Measurements from ENCODE around the gene CASP5.

The CASP5 gene

DNA sequence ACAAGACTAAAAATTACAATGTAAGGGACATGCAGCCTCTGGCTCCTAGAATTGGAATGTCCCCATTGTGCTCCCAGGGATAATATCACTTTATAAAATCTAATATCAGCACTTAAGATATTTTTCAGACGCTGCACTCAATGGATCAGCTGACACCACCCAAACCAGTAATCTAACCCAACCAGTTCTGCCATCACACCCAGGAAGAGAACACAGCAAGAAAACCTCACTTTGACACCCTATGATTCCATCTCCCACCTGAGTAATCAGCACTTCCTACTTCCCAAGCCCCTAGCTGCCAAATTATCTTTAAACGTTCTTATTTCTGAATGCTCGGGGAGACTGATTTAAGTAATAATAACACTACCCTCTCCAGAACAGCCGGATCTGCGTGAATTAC, 57.2 kb downstream of the CASP5 start:
- DNase-seq, result no peak

DNA sequence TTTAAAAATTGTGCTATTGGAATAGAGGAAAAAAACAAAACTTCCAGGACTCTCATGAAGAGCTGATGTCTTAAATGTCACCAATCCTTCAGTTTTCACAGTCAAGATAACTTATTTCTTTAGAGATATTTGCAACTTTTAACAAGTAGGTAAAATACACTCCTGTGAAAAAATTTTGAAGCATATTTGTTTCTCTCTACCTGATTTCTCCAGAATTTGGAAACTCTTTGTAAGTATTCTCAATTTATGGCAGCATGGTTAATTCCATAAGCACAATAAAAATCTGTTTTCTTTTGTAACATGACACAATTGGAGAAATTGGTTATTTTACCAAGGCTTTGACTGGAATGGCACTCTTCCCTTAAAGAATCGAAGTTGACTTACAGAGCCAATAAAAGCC, 58.7 kb downstream of the CASP5 start:
- DNase-seq, result no peak

DNA sequence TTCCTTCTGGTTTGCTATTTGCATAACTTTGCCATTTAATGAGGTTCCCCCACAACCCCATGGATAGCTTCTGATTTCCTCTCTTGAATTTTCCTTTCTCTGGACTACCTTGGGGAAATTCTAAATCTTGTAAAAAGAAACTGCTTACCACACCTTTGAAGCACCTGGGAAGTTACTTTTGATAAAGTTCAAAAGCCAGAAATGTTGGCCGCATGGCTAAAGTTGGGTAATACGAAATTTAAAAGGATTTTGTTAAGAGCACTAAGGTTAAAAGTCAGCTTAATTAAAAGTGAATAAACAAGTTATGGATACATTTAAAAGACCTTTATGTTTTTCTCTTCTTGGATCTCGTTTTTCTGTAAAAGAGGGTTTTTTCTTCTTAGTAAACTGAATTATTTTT, 60.1 kb downstream of the CASP5 start:
- no peak for DNase-seq

GRCh38 chr11:104957280-104957679, 65.7 kb downstream of the CASP5 start:
- no peak for DNase-seq

GRCh38 chr11:104956528-104956927, 66.4 kb downstream of the CASP5 start:
- DNase-seq, result no peak

- no peak for DNase-seq
These were observed 76.1 kb downstream of the CASP5 start for GRCh38 chr11:104946907-104947306.

Data from NCI-H2081 treated with DMSO at 0.1 percent for 48 hours (cell line).